ENCODE measurements around the gene CDH4.
A peak's percentile ranks its signal among the peaks of the same experiment; 100 is the strongest.

The CDH4 gene

DNA sequence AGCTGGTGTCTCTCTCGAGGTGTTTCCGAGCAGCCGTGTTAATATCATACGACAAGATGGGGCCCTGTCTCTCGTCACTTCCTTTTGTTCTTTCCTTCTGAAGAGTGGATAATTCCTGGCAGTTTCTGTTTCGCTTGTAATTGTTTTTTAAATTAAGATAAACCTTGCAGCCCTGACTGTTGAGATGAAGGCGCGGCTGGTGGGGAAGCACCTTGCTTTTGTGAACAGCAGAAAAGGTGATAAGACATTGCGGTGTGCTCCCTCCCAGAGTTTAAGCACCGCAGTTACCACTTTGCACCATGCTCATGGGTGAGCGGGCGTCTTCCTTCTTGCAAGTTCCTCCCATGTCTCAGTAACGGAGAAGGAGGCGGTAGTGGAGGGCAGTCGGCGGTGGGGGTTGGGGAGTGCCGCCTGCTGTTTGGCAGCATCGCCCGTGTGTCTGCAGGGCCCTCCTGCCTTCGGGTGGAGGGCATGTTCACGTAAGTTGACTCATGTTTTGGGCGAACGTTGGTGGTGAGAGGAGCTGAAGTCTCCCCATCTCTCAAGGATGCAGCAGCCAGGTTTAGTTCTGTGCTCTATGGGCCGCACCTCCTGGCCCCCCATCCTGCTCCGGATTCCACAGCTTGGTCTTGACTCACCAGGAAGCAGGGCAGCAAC lies 467.8 kb downstream of the CDH4 start:
- no peak for DNase-seq (ENCODE audit: low read depth)

DNA sequence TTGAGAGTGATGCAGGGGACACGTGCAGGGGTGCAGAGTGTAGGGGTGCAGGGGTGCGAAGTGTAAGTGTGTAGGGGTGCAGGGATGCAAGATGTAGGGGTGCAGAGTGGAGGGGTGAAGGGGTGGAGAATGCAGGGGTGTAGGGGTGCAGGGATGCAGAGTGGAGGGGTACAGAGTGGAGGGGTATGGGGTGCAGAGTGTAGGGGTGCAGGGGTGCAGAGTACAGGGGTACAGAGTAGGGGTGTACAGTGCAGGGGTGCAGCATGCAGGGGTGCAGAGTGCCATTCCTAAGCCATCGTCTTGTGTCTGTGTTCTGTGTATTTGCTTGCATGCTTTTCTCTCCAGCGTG lies 468.3 kb downstream of the CDH4 start:
- no peak for DNase-seq (ENCODE audit: low read depth)

DNA sequence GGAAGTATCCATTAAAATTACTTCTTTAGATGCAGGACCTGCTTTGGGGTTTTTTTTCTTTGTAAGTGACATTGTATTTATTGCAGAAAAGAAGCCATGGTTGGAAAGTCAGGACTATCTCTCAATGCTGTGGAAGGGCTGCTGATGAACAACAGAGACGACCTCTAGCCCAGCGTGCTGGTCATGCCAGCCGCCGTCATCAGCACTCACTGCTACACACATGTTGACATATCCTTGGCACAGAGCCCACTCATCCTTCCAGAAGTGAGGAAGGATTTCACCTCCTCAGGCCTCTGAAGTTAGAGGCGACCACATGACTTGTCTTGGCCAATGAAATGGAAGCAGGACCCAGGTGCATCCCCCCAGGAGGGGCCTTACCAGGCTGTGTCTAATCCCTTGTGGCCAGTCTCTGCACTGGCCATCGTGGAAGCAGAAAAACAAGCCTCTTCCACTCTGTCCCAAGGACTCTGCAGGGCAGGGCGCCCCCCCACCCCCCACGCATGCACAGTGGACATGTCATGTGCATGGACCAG lies 470.2 kb downstream of the CDH4 start:
- no peak for DNase-seq (ENCODE audit: low read depth)

DNA sequence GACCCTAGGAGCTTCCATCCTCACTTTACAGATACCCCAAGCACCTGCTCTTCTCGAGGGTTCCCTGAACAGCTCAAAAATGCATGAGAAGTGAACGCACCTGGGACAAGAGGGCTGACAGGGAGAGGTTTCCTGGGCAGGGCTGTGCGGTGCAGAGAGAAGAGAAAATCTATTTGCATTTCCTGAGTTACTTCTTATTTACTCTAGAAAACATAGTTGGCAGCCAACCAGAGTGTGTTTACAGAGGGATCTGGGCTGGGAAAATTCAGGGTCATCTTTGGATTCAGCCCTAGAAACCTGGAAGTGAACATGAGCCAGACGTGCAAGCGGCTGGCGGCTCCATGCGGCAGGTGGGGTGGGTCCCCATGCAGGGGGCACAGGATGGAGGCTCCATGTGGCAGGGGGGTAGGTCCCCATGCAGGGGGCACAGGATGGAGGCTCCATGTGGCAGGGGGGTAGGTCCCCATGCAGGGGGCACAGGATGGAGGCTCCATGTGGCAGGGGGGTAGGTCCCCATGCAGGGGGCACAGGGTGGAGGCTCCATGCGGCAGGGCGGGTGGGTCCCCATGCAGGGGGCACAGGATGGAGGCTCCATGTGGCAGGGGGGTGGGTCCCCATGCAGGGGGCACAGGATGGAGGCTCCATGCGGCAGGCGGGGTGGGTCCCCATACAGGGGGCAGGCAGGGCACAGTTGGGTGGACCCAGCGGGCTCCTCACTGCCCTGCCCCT lies 471.6 kb downstream of the CDH4 start:
- DNase-seq (ENCODE audit: low read depth), result no peak

DNA sequence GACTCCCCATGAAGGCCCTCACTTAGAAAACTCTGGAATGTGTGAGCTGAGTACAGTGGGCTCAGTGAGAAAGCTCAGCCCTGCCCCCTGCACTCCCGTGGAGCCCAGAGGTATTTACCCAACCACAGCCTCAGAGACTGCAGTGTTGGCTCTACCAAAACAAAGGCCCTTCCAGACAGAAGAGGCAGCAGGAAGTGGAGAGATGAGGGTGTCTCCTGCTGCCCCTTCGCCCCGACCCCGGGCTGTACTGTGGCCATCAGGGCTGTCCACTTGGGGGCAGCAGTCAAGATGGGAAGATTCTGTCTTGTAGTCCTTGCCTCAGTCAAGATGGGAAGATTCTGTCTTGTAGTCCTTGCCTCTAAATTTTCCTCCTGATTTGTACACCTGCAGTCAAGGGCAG lies 472.3 kb downstream of the CDH4 start:
- no peak for DNase-seq (ENCODE audit: low read depth)

DNA sequence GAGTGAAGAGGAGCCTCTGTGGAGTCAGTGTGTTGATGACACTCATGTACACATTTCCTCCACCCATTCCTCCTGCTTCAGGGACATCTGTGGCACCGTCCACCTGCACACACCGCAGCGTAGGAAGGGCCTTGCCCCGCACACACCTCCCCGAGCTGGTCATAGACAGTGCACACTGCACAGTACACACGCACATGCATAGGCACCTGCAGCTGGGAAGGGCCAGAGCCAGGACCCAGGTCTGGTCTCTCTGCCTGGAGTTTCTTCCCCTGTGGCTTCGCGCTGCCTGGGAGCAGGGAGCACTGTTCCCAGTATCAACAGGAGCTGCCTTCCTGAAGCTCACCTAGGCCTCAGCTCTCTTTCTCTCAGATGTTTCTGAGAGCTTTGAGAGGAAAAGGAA lies 473.1 kb downstream of the CDH4 start:
- no peak for DNase-seq (ENCODE audit: low read depth)

DNA sequence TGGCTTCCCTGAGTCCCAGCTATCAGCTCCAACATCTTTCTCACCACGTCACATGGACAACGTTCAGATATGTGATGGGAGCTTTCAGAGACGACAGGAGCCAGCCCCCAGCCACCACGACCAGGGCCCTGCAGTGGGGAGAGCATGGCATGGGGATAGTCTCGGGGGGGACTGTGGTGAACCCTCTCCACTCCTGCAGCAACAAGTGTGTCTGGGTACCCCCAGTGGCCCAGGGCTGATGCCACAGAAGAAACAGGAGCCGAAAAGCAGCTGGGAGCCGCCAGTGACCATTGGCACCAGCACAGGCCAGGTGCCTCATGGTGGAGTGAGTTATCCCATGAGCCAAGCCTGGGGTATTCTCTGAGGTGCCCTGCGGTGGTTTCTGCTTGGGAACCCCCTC lies 473.9 kb downstream of the CDH4 start:
- no peak for DNase-seq (ENCODE audit: low read depth)

DNA sequence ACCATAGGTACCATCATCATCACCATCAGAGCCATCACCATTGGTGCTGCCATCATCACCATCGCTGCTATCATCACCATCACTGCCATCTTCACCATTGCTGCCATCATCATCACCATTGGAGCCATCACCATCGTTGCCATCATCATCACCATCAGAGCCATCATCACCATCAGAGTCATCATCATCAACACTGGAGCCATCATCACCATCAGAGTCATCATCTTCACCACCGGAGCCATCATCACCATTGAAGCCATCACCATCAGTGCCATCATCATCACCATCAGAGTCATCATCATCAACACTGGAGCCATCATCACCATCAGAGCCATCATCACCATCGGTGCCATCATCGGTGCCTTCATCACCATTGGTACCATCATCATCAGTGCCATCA lies 474.9 kb downstream of the CDH4 start:
- DNase-seq (ENCODE audit: low read depth), result no peak

DNA sequence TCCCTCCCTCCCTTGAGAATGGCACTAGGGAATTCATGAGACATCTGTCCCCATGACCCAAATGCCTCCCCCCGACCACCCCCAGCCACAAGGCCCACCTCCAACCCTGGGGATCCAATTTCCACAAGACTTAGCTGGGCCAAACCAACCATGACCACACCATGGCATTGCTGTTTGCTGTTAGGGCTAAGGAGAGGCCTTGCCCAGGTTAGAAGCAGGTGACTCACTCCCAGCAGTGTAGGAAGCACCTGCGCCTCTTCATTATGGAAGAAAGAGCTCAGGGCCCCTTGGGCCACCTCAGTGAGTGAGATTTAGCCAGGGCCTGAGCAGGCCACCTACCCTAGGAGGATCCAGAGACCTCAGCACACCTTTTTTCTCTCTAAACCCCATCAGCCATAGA lies 475.7 kb downstream of the CDH4 start:
- no peak for DNase-seq (ENCODE audit: low read depth)

DNA sequence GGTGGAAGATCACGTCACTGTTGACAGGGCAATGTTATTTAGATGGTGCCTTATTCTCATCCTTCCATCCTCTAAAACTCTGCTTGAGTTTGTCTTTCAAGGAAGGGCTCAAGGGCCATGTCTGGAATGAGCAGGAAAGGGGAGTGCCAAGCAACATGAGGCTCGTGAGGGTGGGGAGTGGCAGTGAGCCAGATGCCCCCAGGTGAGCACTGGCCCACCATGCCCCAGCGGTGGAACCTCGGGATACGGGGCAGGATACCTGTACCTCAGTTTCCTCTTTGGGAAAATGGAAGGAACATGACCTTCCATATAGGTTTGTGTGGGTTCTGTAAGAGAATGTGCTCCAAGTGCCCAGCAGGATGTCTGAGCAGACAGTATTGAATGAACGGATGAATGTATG lies 476.3 kb downstream of the CDH4 start:
- no peak for DNase-seq (ENCODE audit: low read depth)

DNA sequence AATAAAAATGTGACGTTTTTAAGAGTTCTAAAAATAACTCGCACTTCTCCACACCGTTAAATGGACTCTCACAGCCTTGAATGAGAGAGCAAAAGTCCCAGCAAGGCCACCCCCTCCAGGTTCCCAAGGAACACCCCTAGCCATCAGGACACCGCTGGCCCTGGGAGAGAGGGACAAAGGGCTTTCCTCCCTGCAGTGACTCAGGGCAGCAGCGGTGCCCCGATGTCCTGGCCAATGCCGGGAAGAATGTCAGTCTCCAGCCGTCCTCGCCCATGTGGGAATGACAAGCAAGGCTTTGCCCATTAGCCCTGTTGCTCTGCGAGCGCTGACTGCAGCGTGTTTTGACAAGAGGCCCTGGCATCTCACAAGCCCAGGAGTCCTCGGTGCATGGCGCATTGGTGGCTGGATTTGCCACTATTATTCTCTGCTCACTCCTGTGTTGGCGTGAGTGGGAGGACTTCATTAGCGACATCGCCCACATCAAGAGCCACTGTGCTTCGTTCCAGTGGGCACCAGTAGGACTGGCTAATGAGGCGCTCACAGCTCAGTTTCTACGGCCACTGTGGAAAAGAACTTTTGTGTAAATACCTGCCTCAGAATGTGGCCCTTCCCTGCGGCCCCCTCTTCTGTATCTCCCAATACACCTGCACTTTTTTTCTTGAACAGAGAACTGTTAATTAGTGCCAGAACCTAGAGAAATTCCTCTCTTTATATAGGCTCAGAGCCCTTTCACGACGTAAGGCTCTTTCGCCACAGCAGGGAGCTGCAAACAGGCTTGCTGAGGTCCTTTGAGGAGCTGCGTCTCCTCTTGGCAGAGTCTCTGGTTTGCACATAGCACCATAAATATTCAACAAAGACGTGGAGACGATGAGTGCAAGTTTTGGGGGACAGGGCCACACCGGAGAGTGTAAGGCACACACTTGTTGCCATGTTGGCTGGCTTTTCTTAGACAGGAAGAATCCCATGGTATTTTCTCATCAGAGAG lies 477.0 kb downstream of the CDH4 start:
- no peak for DNase-seq (ENCODE audit: low read depth)

DNA sequence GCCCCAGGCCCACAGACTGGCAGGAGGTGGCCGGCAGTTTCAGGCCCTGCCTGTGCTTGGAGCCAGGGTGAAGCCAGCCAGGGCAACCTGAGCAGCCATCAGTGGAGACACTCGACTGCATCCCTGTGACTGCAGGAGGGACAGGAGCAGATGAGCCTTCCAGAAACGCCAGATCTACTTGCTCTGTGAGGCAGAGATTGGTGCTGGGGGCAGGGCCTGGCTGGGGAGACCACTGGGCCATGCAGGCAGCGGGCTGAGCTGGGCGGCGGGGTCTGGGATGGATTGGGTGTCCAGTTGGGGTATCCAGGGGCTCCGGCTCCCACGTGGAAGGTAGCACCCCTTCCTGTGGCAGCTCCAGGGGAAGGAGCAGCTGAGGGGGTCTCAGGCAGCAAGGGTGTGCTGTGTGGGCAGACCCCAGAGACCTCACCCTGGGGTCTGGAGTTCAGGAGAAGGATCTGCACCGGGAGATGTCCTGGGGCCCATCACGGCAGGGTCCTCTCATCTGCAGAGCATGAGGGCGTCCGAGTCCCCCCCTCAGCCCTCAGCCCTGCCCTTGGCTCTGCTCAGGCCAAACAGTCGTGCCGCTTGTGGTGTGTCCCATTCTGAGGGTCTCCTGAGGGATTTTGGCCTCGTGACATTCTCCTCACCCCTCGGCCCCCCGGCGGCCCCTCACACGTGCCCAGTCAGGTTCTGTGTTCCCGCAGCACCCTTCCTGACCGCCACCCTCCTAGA lies 478.7 kb downstream of the CDH4 start:
- DNase-seq (ENCODE audit: low read depth), result no peak

DNA sequence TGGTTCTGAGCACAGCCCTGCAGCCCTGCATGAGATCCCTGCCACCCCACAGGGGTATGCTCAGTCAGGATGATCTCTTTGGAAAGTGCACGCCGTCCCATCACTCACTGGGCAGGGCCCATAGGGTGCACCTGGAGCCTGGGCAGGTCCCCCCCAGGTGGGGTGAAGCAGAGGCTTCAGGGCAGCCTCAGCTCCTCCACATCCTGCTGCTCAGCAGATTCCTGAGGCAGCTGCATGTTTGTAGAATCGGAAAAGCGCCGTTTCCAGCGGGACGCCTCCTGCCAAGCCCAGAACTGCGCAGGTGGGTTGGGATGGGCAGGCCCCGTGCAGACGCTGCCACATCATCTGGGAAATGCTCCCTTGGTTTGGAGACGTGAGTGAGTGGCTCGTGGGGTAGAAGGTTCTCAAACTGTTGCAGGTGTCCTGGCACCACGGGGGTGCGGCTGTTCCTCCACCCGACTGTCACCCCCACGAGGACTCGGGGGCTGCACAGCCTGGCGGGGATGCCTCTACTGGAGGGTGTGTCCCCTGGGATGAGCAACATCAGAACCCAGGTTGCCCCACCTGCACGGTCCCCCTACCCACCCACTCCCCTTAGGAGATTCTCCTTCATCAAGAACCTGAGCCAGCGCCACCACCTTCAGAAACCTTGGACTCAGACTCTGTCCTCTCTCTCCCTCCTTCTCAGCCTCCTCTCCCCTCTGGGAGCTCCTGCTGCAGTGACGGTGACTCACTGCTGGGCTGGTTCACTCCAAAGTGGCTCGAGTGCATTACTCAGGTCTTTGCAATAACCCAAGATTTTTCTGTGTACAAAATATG lies 479.5 kb downstream of the CDH4 start:
- peak; percentile 3 for DNase-seq (ENCODE audit: low read depth)

DNA sequence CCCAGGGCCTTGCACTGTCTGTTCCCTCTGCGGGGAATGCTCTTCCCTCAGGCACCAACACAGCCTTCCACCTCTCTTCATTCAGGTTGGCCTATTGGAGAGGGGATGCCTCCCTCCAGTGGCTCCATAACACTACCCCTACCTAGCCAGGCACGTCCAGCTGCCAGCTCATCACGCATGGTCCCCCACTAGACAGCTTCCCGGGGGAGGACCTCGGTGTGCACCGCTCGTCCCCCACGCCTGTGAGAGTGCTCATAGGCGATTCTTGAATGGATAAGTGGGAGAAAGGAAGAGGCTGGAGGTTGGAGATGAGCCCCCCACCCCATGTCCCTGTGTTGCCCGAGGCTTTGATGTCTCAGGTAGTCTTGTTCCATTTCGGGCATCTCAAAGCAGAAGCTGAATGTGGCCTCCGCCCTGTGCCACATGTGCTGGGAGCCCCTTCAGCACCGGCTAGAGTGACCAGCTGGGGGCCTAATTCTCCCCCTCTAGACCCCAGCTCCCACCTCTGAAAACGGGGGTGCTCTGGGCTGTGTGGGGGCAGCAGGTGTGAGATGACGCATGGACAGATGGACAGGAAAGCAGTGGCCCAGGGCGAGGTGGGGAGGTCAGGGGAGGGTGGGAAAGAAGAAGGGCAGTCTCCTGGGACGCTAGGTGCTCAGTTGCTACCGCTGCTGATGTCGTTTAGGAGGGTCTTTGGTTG lies 480.6 kb downstream of the CDH4 start:
- no peak for DNase-seq (ENCODE audit: low read depth)

DNA sequence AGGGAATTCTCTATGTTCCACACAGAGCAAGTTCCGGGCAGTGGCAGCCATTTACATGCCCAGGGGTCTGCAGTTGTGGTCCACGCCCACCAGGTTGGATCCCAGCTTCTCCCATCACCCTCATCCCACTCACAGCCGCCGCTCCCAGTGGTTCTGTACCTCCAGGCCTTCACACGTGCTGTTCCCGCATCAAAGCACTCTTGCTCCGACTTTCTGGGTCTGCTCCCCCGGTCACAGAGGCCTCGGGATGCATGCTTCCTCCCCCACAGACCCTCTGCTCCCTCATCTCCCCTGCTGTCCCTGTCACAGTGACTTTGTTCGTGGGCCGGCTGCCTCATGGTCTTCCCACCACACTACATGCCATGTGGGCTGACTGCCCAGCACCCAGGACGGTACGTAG lies 481.2 kb downstream of the CDH4 start:
- no peak for DNase-seq (ENCODE audit: low read depth)

DNA sequence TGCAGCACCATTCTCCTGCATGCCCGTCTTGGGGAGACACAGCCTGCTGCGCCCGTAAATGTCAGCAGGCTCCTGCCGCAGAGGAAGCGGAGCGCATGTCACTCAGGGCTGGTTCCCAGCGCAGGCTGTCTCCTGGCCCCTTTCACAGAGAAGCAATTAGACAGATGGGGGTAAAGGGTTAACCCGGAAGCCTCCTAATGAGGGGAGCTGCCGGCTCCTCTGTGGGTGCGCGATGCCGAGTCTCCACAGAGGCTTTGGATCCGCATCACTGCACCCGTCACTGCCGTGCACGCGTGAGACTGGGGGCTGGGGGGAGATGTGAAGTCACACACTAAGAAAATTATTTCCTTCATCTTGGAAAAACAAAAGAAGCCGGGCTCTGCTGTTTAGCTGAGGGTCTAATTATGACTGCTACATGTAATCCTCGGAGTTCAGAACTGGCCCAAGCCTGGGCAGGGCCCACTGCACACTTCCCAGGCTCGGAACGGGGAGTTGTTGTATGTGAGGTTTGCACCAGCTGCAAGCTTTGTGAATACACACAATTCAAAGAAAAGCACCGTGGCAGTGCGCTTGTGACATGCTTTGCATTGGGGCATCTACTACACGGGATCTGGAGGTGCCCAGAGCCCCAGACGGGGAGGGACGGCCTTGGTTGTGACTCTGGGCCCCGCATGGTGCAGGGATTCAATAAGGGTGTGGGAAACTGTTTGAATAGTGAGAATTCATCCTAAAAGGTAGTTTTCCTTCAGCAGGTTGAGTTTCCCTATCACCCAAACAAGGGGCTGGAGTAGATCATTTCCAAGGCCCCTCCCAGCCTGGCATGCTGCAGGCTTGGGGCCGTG lies 482.1 kb downstream of the CDH4 start:
- no peak for DNase-seq (ENCODE audit: low read depth)

DNA sequence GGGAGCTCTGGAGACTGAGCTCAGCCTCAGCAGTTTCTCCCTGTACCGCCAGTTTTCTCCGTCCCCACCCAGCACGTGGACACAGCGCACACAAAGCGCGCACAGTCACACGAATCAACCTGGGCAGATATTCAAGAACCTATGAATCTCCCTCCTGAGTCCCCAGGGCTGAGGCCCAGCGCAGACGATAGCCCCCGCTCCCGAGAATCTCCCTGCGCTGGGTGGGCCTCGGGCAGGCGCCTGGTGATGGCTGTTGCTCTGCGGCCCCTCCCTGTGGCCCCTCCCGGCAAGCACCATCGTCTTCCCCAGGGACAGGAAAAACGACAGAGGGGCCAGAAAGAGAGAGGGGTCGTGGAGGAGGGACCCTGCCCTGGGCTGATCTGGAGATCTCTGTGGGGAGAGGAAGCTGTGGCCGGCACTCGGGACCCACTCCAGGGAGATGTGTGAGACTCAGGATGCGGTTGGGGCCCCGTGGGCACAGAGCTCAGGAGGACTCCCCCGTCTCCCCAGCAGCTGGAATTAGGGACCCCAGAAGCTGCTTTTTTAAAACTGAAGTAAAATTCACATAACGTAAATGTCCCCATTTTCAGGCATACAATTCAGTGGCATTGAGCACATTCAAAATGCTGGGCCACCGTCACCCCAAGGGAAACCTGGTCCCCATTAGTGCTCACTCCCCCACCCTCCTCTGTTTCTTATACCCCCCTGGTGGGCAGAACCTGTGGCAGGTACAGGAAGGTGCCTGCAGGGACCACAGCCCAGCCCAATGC lies 482.9 kb downstream of the CDH4 start:
- DNase-seq (ENCODE audit: low read depth), result no peak

DNA sequence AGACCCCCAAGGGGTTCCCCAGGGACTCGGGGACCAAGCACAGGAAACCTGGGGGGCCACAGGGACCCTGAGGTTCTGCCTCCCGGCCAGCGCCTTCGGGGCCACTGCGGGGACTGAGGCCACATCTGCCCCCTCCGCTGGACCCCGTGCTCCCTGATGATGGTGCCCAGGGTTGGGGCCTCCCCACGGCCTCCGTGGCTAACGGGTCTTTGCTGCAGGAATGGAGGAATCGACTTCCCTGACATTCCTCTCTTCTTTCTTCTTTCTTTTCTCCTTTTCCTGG lies 483.4 kb downstream of the CDH4 start:
- no peak for DNase-seq (ENCODE audit: low read depth)
